NCI-H82 treated with DMSO at 0.1 percent for 48 hours (cell line): Measurements from ENCODE around the gene CCDC146.
"Not testable (repeated sequence)": the region's sequence is repeated elsewhere in the genome, so short reads cannot be mapped to it uniquely, and the experiment has no call there.

ENCODE experiments used
- DNase-seq: peaks from one replicate; lab custom pipeline; 2025; ENCODE audit not compliant: unreplicated experiment; lab: John Stamatoyannopoulos, UW

The CCDC146 gene

GRCh38 chr7:77321300-77321699, 198.9 kb downstream of the CCDC146 start:
- DNase-seq = no peak

GRCh38 chr7:77326131-77326530, 203.7 kb downstream of the CCDC146 start:
- DNase-seq = no peak

- DNase-seq = no peak
Observed at GRCh38 chr7:77327067-77327931, 204.9 kb downstream of the CCDC146 start.

GRCh38 chr7:77327932-77328628, 205.7 kb downstream of the CCDC146 start:
- DNase-seq = no peak

GRCh38 chr7:77328669-77329068, 206.3 kb downstream of the CCDC146 start:
- DNase-seq = no peak

GRCh38 chr7:77329466-77330168, 207.2 kb downstream of the CCDC146 start:
- DNase-seq = no peak

GRCh38 chr7:77330169-77330882, 207.9 kb downstream of the CCDC146 start:
- DNase-seq = no peak

GRCh38 chr7:77331938-77332695, 209.7 kb downstream of the CCDC146 start:
- peak; percentile 92 for DNase-seq

GRCh38 chr7:77334039-77334438, 211.6 kb downstream of the CCDC146 start:
- DNase-seq = not testable (repeated sequence)

- no peak for DNase-seq
Observed at GRCh38 chr7:77335581-77335980, 213.2 kb downstream of the CCDC146 start.

- DNase-seq = no peak
Observed at GRCh38 chr7:77337456-77337990, 215.1 kb downstream of the CCDC146 start.

- no peak for DNase-seq
Observed at GRCh38 chr7:77338260-77338659, 215.8 kb downstream of the CCDC146 start.

- DNase-seq = no peak
Observed at GRCh38 chr7:77338883-77339629, 216.6 kb downstream of the CCDC146 start.

- DNase-seq = no peak
Observed at GRCh38 chr7:77339726-77340125, 217.3 kb downstream of the CCDC146 start.
